ENCODE measurements around the gene NUP37. TPM values are rescaled to one million over a fixed set of nuclear protein-coding genes. Genes with fewer than 3 reads are reported as not detected.
"Not testable (repeated sequence)": the region's sequence is repeated elsewhere in the genome, so short reads cannot be mapped to it uniquely, and the experiment has no call there.

Gene NUP37, protein sequence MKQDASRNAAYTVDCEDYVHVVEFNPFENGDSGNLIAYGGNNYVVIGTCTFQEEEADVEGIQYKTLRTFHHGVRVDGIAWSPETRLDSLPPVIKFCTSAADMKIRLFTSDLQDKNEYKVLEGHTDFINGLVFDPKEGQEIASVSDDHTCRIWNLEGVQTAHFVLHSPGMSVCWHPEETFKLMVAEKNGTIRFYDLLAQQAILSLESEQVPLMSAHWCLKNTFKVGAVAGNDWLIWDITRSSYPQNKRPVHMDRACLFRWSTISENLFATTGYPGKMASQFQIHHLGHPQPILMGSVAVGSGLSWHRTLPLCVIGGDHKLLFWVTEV
- 10 to 100 TPM; 11.9 to 47.5 (median 18.5) TPM for total RNA-seq
- polyA plus RNA-seq, result 10 to 100 TPM; 32.9 to 34.0 TPM
- 6.3 reads per million, percentile 28 among the genes with 10 or more reads in this experiment for total RNA-seq

DNA sequence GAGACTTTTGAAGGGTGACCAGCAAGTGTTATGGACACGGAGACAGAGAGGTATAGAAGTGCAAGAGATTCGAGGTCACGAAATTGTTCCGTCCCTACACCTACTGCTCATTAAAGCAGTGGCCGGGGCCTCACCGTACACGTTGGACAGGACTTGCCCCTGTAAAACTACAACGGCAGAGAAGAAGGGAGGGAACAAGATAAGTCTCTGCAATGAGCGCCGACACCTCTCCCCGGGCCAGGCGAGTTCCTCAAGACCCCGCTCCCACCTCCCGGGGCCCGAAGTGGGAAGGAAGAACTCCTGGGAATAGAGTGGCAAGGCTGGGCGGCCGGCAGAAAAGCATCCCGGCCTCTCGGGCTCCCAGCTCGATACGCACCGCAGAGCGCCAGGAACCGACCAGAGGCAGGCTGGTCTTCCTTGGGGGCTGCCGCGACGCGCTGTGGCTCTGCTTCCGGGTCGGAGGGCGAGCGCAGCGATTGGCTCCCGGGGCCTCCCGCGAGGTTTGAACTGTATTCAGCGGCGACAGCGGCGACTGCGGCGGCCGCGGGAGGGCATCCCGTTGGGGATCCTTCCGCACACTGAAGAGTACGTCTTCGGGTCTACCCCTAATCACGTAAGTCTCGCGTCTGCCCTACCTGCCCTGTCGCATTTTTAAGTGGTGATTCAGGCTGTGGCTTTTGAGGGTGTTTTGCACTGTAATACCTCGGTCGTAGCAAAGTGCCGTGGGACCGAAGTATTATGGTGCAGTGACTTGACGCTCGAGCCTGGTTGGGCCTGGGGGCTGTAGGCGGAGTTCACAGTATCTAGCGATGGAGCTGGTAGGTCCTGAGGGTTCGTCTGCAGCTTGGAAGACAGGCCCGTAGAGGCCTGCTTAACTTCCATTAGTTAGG is at the start of gene NUP37, which contains the start of gene PARPBP:
Gene NUP37 (minus strand): TSS at position 441 of the 890 bp plus-strand sequence. CDS start 1,596 bp downstream, outside the sequence.
Gene PARPBP (plus strand): TSS at position 510 of the 890 bp plus-strand sequence. CDS start 3,706 bp downstream, outside the sequence.
- Histone ChIP-seq H3K36me3 (ENCODE audit: control insufficient read depth in 2 of 3, insufficient read depth in 3 of 3, low read length in 3 of 3) (no peaks in the 10 kb centered on the region), H3K27ac (ENCODE audit: low read depth, low read length) (peak within 1 kb of the TSS; percentile 91), H3K4me1 (ENCODE audit: control insufficient read depth in 2 of 2, insufficient read depth in 2 of 2, low read length in 2 of 2) (peaks cover 9 to 14% of the 10 kb centered on the region in 2 donors), H3K4me3 (ENCODE audit: low read length) (peak within 1 kb of the TSS; percentile 93), H3K27me3 (ENCODE audit: control insufficient read depth in 2 of 2, insufficient read depth in 2 of 2, low read length in 2 of 2) (no peaks in the 10 kb centered on the region), H3K9me3 (ENCODE audit: control insufficient read depth in 2 of 3, low read length in 3 of 3) (no peaks in the 10 kb centered on the region)
- intact Hi-C loops (cut with micrococcal nuclease), result loop anchor here (1.0 to 10.0 kb wide), 12 partner anchors 58 to 1978 kb away; partner anchors contain the start of genes ACTR6 (in 2 of the 2), BLTP3B (in 1 of the 2), DEPDC4 (in 1 of the 2) and DRAM1 (in 1 of the 2)
- H3K27ac Mint-ChIP-seq, result peak within 1 kb of the TSS; percentile 86 to 97 (median 92)
- peaks cover 0 to 19% (median 12%) of the 10 kb centered on the region in 5 donors for H3K36me3 Mint-ChIP-seq
- H3K27me3 Mint-ChIP-seq, result no peaks in the 10 kb centered on the region
- POLR2A ChIA-PET, result interaction anchor here (1.5 to 2.6 kb wide), 2 partner anchors 19 to 58 kb away, joined by 4 to 16 read pairs; partner anchors contain the start of gene WASHC3
- CTCF ChIA-PET, result no interaction called here
- H3K4me3 Mint-ChIP-seq, result peak within 1 kb of the TSS; percentile 88 to 98 (median 93)
- DNase-seq (peak; percentile 87 to 94 (median 91)), ATAC-seq (peak; percentile 98)
- peaks cover 14 to 49% (median 27%) of the 10 kb centered on the region in 7 donors for H3K4me1 Mint-ChIP-seq
- no peaks in the 10 kb centered on the region for H3K9me3 Mint-ChIP-seq

DNA sequence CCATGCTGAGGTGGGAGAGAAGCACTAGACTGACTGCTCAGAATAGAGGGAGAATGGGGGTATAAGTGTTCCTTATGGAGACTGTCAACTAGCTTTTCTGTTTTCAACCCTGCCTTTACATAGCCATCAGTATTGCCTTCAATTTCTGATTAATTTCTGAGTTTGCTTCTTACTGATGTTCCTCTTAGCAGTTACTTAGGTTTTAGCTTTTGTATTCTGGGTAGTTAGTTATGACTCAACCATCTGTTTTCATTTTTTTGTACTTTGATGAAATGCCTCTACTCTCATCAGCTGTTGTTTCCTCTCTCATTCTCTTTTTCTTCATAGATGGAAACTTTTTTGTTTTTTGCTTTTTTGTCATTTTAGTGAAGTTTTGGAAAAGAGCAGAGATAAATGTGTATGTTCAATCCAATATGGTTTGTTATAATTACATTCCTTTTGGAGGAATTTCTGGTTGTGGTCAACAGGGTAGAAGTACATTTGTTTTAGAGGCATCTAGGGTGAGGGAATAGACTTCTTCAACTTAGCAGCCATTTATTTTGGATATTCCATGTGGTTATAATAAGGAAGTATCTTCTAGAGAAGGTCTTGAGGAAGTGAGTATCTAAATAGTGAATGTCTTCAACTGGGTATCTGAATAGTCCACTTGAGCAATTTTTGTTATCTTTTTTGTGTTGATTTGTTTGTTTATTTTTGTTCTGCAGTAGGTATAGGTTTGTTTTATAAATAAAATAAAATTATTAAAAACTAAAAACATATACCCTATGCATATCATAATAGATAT is 48.1 kb upstream of the NUP37 start:
- H3K27me3 Mint-ChIP-seq, result no peaks in the 10 kb centered on the region
- peaks cover 0 to 14% (median 0%) of the 10 kb centered on the region in 7 donors for H3K4me1 Mint-ChIP-seq
- no peak overlapping the region for H3K4me3 Mint-ChIP-seq
- ChIA-PET CTCF (no interaction called here), POLR2A (no interaction called here)
- H3K36me3 Mint-ChIP-seq, result peaks cover 0 to 19% (median 3%) of the 10 kb centered on the region in 5 donors
- no peaks in the 10 kb centered on the region for H3K27me3 ChIP-seq (ENCODE audit: control insufficient read depth in 2 of 2, insufficient read depth in 2 of 2, low read length in 2 of 2)
- H3K27ac Mint-ChIP-seq, result peak overlapping the region in 1 of 9 donors; percentile 36
- no peaks in the 10 kb centered on the region for H3K36me3 ChIP-seq (ENCODE audit: control insufficient read depth in 2 of 3, insufficient read depth in 3 of 3, low read length in 3 of 3)
- no peak overlapping the region for H3K4me3 ChIP-seq (ENCODE audit: low read length)
- H3K4me1 ChIP-seq (ENCODE audit: control insufficient read depth in 2 of 2, insufficient read depth in 2 of 2, low read length in 2 of 2), result no peaks in the 10 kb centered on the region
- ATAC-seq (no peak), DNase-seq (no peak)
- intact Hi-C loops (cut with micrococcal nuclease), result no loop called here
- no peaks in the 10 kb centered on the region for H3K9me3 Mint-ChIP-seq
- no peaks in the 10 kb centered on the region for H3K9me3 ChIP-seq (ENCODE audit: control insufficient read depth in 2 of 3, low read length in 3 of 3)
- H3K27ac ChIP-seq (ENCODE audit: low read depth, low read length), result no peak overlapping the region

DNA sequence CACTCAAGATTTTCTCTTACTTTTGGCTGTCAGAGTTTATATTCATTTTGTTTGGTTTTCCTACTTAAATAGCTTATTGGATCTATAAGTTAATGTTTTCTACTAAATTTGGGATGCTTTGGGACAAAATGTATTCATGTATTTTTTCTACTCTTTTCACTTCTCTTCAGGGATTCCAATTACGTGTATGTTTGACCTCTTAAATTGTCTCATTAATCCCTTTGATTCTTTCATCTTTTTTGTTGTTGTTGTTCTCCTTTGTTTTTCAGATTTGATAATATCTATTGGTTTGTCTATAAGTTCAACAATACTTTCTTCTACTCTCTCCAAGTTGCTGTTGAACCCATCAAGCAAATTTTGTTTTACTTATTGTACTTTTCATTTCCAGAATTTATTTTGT is 43.5 kb upstream of the NUP37 start:
- ChIA-PET CTCF (no interaction called here), POLR2A (no interaction called here)
- Histone ChIP-seq H3K4me1 (ENCODE audit: control insufficient read depth in 2 of 2, insufficient read depth in 2 of 2, low read length in 2 of 2) (no peaks in the 10 kb centered on the region), H3K36me3 (ENCODE audit: control insufficient read depth in 2 of 3, insufficient read depth in 3 of 3, low read length in 3 of 3) (no peaks in the 10 kb centered on the region), H3K27ac (ENCODE audit: low read depth, low read length) (no peak overlapping the region), H3K9me3 (ENCODE audit: control insufficient read depth in 2 of 3, low read length in 3 of 3) (no peaks in the 10 kb centered on the region), H3K27me3 (ENCODE audit: control insufficient read depth in 2 of 2, insufficient read depth in 2 of 2, low read length in 2 of 2) (no peaks in the 10 kb centered on the region), H3K4me3 (ENCODE audit: low read length) (no peak overlapping the region)
- Mint-ChIP-seq H3K4me3 (no peak overlapping the region), H3K36me3 (peaks cover 0 to 14% (median 0%) of the 10 kb centered on the region in 5 donors), H3K9me3 (no peaks in the 10 kb centered on the region), H3K27me3 (no peaks in the 10 kb centered on the region), H3K27ac (no peak overlapping the region), H3K4me1 (peaks cover 0 to 14% (median 0%) of the 10 kb centered on the region in 7 donors)
- ATAC-seq (no peak), DNase-seq (no peak)
- intact Hi-C loops (cut with micrococcal nuclease), result no loop called here

DNA sequence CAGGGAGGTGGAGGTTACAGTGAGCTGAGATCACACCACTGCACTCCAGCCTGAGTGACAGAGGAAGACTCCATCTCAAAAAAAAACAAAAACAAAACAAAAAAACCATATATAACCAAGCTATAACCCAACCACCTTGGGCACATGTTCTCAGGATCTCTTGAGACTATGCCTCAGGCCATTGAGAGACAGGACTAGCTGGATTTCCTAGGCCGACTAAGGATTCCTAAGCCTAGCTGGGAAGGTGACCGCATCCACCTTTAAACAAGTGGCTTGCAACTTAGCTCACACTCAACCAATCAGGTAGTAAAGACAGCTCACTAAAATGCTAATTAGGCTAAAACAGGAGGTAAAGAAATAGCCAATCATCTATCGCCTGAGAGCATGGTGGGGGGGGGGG is 35.3 kb upstream of the NUP37 start:
- H3K27me3 ChIP-seq (ENCODE audit: control insufficient read depth in 2 of 2, insufficient read depth in 2 of 2, low read length in 2 of 2); H3K27ac ChIP-seq (ENCODE audit: low read depth, low read length); DNase-seq; intact Hi-C loops (cut with micrococcal nuclease); H3K4me3 ChIP-seq (ENCODE audit: low read length); H3K27me3 Mint-ChIP-seq; H3K4me1 ChIP-seq (ENCODE audit: control insufficient read depth in 2 of 2, insufficient read depth in 2 of 2, low read length in 2 of 2); ATAC-seq; H3K4me3 Mint-ChIP-seq; H3K27ac Mint-ChIP-seq; H3K4me1 Mint-ChIP-seq; CTCF ChIA-PET; H3K9me3 Mint-ChIP-seq; H3K9me3 ChIP-seq (ENCODE audit: control insufficient read depth in 2 of 3, low read length in 3 of 3); H3K36me3 ChIP-seq (ENCODE audit: control insufficient read depth in 2 of 3, insufficient read depth in 3 of 3, low read length in 3 of 3); POLR2A ChIA-PET: not testable (repeated sequence)
- peaks cover 0 to 27% (median 0%) of the 10 kb centered on the region in 5 donors for H3K36me3 Mint-ChIP-seq

DNA sequence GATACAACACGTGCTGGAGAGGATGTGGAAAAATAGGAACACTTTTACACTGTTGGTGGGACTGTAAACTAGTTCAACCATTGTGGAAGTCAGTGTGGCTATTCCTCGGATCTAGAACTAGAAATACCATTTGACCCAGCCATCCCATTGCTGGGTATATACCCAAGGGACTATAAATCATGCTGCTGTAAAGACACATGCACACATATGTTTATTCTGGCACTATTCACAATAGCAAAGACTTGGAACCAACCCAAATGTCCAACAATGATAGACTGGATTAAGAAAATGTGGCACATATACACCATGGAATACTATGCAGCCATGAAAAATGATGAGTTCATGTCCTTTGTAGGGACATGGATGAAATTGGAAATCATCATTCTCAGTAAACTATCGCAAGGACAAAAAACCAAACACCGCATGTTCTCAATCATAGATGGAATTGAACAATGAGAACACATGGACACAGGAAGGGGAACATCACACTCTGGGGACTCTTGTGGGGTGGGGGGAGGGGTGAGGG is 27.2 kb upstream of the NUP37 start:
- H3K27ac Mint-ChIP-seq; POLR2A ChIA-PET; H3K4me3 ChIP-seq (ENCODE audit: low read length); H3K4me1 ChIP-seq (ENCODE audit: control insufficient read depth in 2 of 2, insufficient read depth in 2 of 2, low read length in 2 of 2); DNase-seq; H3K36me3 ChIP-seq (ENCODE audit: control insufficient read depth in 2 of 3, insufficient read depth in 3 of 3, low read length in 3 of 3); H3K27me3 ChIP-seq (ENCODE audit: control insufficient read depth in 2 of 2, insufficient read depth in 2 of 2, low read length in 2 of 2); H3K27me3 Mint-ChIP-seq; CTCF ChIA-PET; H3K9me3 ChIP-seq (ENCODE audit: control insufficient read depth in 2 of 3, low read length in 3 of 3); H3K27ac ChIP-seq (ENCODE audit: low read depth, low read length); intact Hi-C loops (cut with micrococcal nuclease); H3K4me3 Mint-ChIP-seq; H3K9me3 Mint-ChIP-seq; ATAC-seq: not testable (repeated sequence)
- H3K36me3 Mint-ChIP-seq, result peaks cover 0 to 35% (median 2%) of the 10 kb centered on the region in 5 donors
- peaks cover 0 to 14% (median 9%) of the 10 kb centered on the region in 7 donors for H3K4me1 Mint-ChIP-seq

DNA sequence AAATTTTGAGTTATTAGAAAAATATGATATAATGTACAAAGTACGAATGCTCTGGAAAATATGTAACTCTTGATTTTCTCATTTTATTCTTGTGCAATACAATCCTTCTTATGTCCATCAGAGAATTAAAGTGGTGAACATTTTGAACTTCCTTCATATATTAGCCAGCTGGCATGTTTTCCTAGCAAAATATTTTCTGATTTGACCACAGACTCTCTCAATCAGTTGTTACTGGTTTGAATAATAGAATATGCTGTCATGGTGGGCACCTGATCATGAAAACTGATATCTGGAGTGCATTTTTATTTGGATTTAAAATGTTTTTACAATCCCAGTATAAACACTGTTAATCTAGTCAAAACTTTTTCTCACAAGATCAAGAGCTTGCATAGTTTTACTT is 24.3 kb upstream of the NUP37 start:
- H3K4me1 ChIP-seq (ENCODE audit: control insufficient read depth in 2 of 2, insufficient read depth in 2 of 2, low read length in 2 of 2), result no peaks in the 10 kb centered on the region
- no peaks in the 10 kb centered on the region for H3K27me3 Mint-ChIP-seq
- H3K9me3 ChIP-seq (ENCODE audit: control insufficient read depth in 2 of 3, low read length in 3 of 3), result no peaks in the 10 kb centered on the region
- ChIA-PET CTCF (no interaction called here), POLR2A (no interaction called here)
- no peak overlapping the region for H3K27ac ChIP-seq (ENCODE audit: low read depth, low read length)
- no peak overlapping the region for H3K27ac Mint-ChIP-seq
- no peaks in the 10 kb centered on the region for H3K36me3 ChIP-seq (ENCODE audit: control insufficient read depth in 2 of 3, insufficient read depth in 3 of 3, low read length in 3 of 3)
- H3K27me3 ChIP-seq (ENCODE audit: control insufficient read depth in 2 of 2, insufficient read depth in 2 of 2, low read length in 2 of 2), result no peaks in the 10 kb centered on the region
- intact Hi-C loops (cut with micrococcal nuclease), result no loop called here
- DNase-seq (no peak), ATAC-seq (no peak)
- H3K4me3 ChIP-seq (ENCODE audit: low read length), result no peak overlapping the region
- H3K36me3 Mint-ChIP-seq, result peaks cover 0 to 58% (median 6%) of the 10 kb centered on the region in 5 donors
- H3K4me3 Mint-ChIP-seq, result no peak overlapping the region
- peaks cover 0 to 28% (median 9%) of the 10 kb centered on the region in 7 donors for H3K4me1 Mint-ChIP-seq
- peaks cover 0 to 8% (median 0%) of the 10 kb centered on the region in 11 donors for H3K9me3 Mint-ChIP-seq
